OCI-LY3 (cell line): Measurements from ENCODE around the gene IL11RA.

Source experiments
- H2AFZ ChIP-seq: fragments of 200-600, 300-600 bp; shearing (Covaris generic); 2 replicates; pipeline ENCODE4 v1.6.0; 2014; ENCODE audit warnings: antibody characterized with exemption, low read depth, low read length
- H3K27ac ChIP-seq: fragments of 200-600, 300-600 bp; sonication (generic); 2 replicates; pipeline ENCODE4 v1.5.1; 2014; ENCODE audit warnings: mild to moderate bottlenecking, low read length, moderate library complexity, mixed read lengths
- H3K27me3 ChIP-seq: fragments of 200-600, 300-600 bp; sonication (generic); 2 replicates; pipeline ENCODE4 v1.6.1; 2014; ENCODE audit warnings: low read depth, low read length, mixed read lengths
- H3K36me3 ChIP-seq: fragments of 200-600, 300-600 bp; sonication (generic); replicated peaks from 2 replicates; pipeline ENCODE3; 2014; ENCODE audit warnings: low read depth, low read length, mixed read lengths
- H3K4me1 ChIP-seq: fragments of 300-600, 200-600 bp; sonication (generic); 2 replicates; pipeline ENCODE4 v1.6.1; 2014; ENCODE audit warnings: low read length, mixed read lengths
- H3K4me2 ChIP-seq: fragments of 200-600, 300-600 bp; sonication (generic); 2 replicates; pipeline ENCODE4 v1.6.1; 2014; ENCODE audit warnings: low read length, mixed read lengths
- H3K4me3 ChIP-seq: fragments of 300-600, 200-600 bp; sonication (generic); 2 replicates; pipeline ENCODE4 v1.5.1; 2014; ENCODE audit warnings: antibody characterized with exemption, mild to moderate bottlenecking, low read length, moderate library complexity
- H3K79me2 ChIP-seq: fragments of 300-600, 200-600 bp; shearing (Covaris generic); 2 replicates; pipeline ENCODE4 v1.6.1; 2014; ENCODE audit warnings: mild to moderate bottlenecking, low read length, mixed read lengths
- H3K9ac ChIP-seq: fragments of 300-600, 200-600 bp; shearing (Covaris generic); 2 replicates; pipeline ENCODE4 v1.6.0; 2014; ENCODE audit warnings: mild to moderate bottlenecking, low read length, moderate library complexity
- H3K9me3 ChIP-seq: fragments of 200-600, 300-600 bp; shearing (Covaris generic); 2 replicates; pipeline ENCODE4 v1.6.1; 2014; ENCODE audit warnings: low read length, mixed read lengths; ENCODE audit not compliant: insufficient read depth
- H4K20me1 ChIP-seq: fragments of 200-600, 300-600 bp; sonication (generic); 2 replicates; pipeline ENCODE4 v1.6.1; 2016; ENCODE audit warnings: low read length, mixed read lengths; ENCODE audit not compliant: insufficient read depth
- CTCF ChIP-seq: fragments of 200-600, 300-600 bp; sonication (generic); IDR thresholded peaks from 2 replicates; pipeline ENCODE4 v1.5.1; 2014; ENCODE audit warnings: antibody characterized with exemption, low read length, low read depth
- EZH2phosphoT487 ChIP-seq: fragments of 200-600 bp; shearing (Covaris generic); IDR thresholded peaks from 2 replicates; pipeline ENCODE4 v1.6.1; 2018; ENCODE audit warnings: antibody characterized with exemption, mixed run types, low read depth

The IL11RA gene

GRCh38 chr9:34693560-34693959 is 41.6 kb downstream of the IL11RA start:
- H3K4me2 ChIP-seq: no peak overlapping the region
- TF ChIP-seq EZH2phosphoT487 (no peak), CTCF (no peak)
- H3K9ac ChIP-seq: no peak overlapping the region

GRCh38 chr9:34694811-34695210 is 42.8 kb downstream of the IL11RA start:
- no peaks in the 10 kb centered on the region for H3K36me3 ChIP-seq
- H3K79me2 ChIP-seq: no peaks in the 10 kb centered on the region
- H3K4me2 ChIP-seq: no peak overlapping the region
- no peaks in the 10 kb centered on the region for H4K20me1 ChIP-seq
- peaks cover 3% of the 10 kb centered on the region; the same call in 1 of the 2 replicates for H3K4me1 ChIP-seq
- no peak overlapping the region for H3K4me3 ChIP-seq
- no peak overlapping the region for H3K27ac ChIP-seq
- TF ChIP-seq EZH2phosphoT487: no peak
- TF ChIP-seq CTCF: no peak
- no peak overlapping the region for H3K9ac ChIP-seq
- H3K27me3 ChIP-seq: peaks cover 7% of the 10 kb centered on the region; the same call in 1 of the 2 replicates
- H3K9me3 ChIP-seq: no peaks in the 10 kb centered on the region
- H2AFZ ChIP-seq: no peak overlapping the region

More at GRCh38 chr9:34693560-34693959, 41.6 kb downstream of the IL11RA start:
- Histone ChIP-seq H3K4me3 (no peak overlapping the region), H3K36me3 (no peaks in the 10 kb centered on the region), H4K20me1 (no peaks in the 10 kb centered on the region), H3K79me2 (no peaks in the 10 kb centered on the region), H2AFZ (no peak overlapping the region), H3K27me3 (0 out of 2 replicates have a peak, but pooled peaks cover 4% of the 10 kb centered on the region), H3K27ac (no peak overlapping the region), H3K4me1 (peaks cover 3% of the 10 kb centered on the region; the same call in 1 of the 2 replicates), H3K9me3 (no peaks in the 10 kb centered on the region)

- peak overlapping the region; percentile 81 for H3K4me3 ChIP-seq
- H3K9ac ChIP-seq: peak overlapping the region; percentile 32; the same call in 1 of the 2 replicates
Measured at GRCh38 chr9:34701023-34701768, 49.2 kb downstream of the IL11RA start.

More at GRCh38 chr9:34701023-34701768, 49.2 kb downstream of the IL11RA start:
- TF ChIP-seq EZH2phosphoT487 (no peak), CTCF (peak; percentile 78)
- H3K27ac ChIP-seq: no peak overlapping the region
- H3K27me3 ChIP-seq: peaks cover 16% of the 10 kb centered on the region
- no peaks in the 10 kb centered on the region for H3K36me3 ChIP-seq
- no peaks in the 10 kb centered on the region for H4K20me1 ChIP-seq
- peak overlapping the region; percentile 55 for H2AFZ ChIP-seq
- H3K4me1 ChIP-seq: no peaks in the 10 kb centered on the region
- no peaks in the 10 kb centered on the region for H3K9me3 ChIP-seq
- H3K79me2 ChIP-seq: no peaks in the 10 kb centered on the region
- H3K4me2 ChIP-seq: peak overlapping the region; percentile 100
